ENCODE data around the gene DPP6. TPM values are rescaled to one million over a fixed set of nuclear protein-coding genes. Genes with fewer than 3 reads are reported as not detected.

The DPP6 gene
- total and polyA plus RNA-seq, 2 donors (not counting 1 experiment from before 2014, with no cell fraction given): not detected

GRCh38 chr7:154738216-154738615, 686.0 kb downstream of the DPP6 start:
- no peak overlapping the region for H3K4me2 ChIP-seq (replicated peaks; ENCODE audit: low read depth, low read length, poor library complexity, severe bottlenecking)
- H3K4me3 ChIP-seq (ENCODE audit: control extremely low read depth in 1 of 5, extremely low read depth in 1 of 5, insufficient read depth in 1 of 5, low read depth in 2 of 5, low read length in 4 of 5): no peak overlapping the region
- H3K79me2 ChIP-seq (ENCODE audit: control insufficient read depth, insufficient read depth, low read length): no peaks in the 10 kb centered on the region
- POLR2A ChIA-PET: no interaction called here
- no peak overlapping the region for H2AFZ ChIP-seq (ENCODE audit: insufficient read depth, low read depth, low read length, poor library complexity, severe bottlenecking)
- TF ChIP-seq EZH2 (IDR thresholded peaks at IDR 0.05; ENCODE audit: borderline replicate concordance, insufficient read depth, low read depth, low read length, poor library complexity, severe bottlenecking): no peak
- TF ChIP-seq, protein P1, sequence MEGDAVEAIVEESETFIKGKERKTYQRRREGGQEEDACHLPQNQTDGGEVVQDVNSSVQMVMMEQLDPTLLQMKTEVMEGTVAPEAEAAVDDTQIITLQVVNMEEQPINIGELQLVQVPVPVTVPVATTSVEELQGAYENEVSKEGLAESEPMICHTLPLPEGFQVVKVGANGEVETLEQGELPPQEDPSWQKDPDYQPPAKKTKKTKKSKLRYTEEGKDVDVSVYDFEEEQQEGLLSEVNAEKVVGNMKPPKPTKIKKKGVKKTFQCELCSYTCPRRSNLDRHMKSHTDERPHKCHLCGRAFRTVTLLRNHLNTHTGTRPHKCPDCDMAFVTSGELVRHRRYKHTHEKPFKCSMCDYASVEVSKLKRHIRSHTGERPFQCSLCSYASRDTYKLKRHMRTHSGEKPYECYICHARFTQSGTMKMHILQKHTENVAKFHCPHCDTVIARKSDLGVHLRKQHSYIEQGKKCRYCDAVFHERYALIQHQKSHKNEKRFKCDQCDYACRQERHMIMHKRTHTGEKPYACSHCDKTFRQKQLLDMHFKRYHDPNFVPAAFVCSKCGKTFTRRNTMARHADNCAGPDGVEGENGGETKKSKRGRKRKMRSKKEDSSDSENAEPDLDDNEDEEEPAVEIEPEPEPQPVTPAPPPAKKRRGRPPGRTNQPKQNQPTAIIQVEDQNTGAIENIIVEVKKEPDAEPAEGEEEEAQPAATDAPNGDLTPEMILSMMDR (IDR thresholded peaks at IDR 0.05): no peak
- ATAC-seq (ENCODE audit: low read depth) (no peak), DNase-seq (no peak)
- Mint-ChIP-seq H3K27me3 (peaks cover 1% of the 10 kb centered on the region), H3K27ac (no peak overlapping the region), H3K4me1 (no peaks in the 10 kb centered on the region), H3K4me3 (no peak overlapping the region), H3K9me3 (ENCODE audit: insufficient read depth) (no peaks in the 10 kb centered on the region)
- intact Hi-C loops (cut with micrococcal nuclease): no loop called here
- CTCF ChIA-PET: no interaction called here
- no peaks in the 10 kb centered on the region for H3K4me1 ChIP-seq (ENCODE audit: control insufficient read depth in 2 of 2, insufficient read depth in 2 of 2, low read length in 2 of 2)
- H3K27ac ChIP-seq (ENCODE audit: low read length in 2 of 2): no peak overlapping the region
- H3K9me3 ChIP-seq (ENCODE audit: control extremely low read depth in 1 of 3, control insufficient read depth in 2 of 3, insufficient read depth in 1 of 3, low read length in 2 of 3): peaks cover 0 to 6% (median 0%) of the 10 kb centered on the region in 3 donors
- no peaks in the 10 kb centered on the region for H4K20me1 ChIP-seq (ENCODE audit: control insufficient read depth, insufficient read depth, low read length, poor library complexity, severe bottlenecking)
- H3K27me3 ChIP-seq (replicated peaks in 1 of 4; ENCODE audit: control extremely low read depth in 1 of 4, control insufficient read depth in 3 of 4, insufficient read depth in 4 of 4, low read length in 3 of 4): no peaks in the 10 kb centered on the region
- H3K9ac ChIP-seq (ENCODE audit: low read length): no peak overlapping the region
- H3K36me3 ChIP-seq (replicated peaks in 1 of 2; ENCODE audit: control extremely low read depth in 1 of 2, control insufficient read depth in 1 of 2, extremely low read depth in 1 of 2, insufficient read depth in 2 of 2, low read length in 1 of 2): no peaks in the 10 kb centered on the region
- 97% methylated on average over 3 of the region's 5 CpGs for WGBS (ENCODE audit: insufficient coverage)

GRCh38 chr7:154741131-154741530, 688.9 kb downstream of the DPP6 start:
- ChIA-PET POLR2A (no interaction called here), CTCF (no interaction called here)
- Mint-ChIP-seq H3K27me3 (peaks cover 3% of the 10 kb centered on the region), H3K4me3 (no peak overlapping the region), H3K9me3 (ENCODE audit: insufficient read depth) (no peaks in the 10 kb centered on the region), H3K4me1 (no peaks in the 10 kb centered on the region), H3K27ac (no peak overlapping the region)
- no peaks in the 10 kb centered on the region for H3K27me3 ChIP-seq (replicated peaks in 1 of 4; ENCODE audit: control extremely low read depth in 1 of 4, control insufficient read depth in 3 of 4, insufficient read depth in 4 of 4, low read length in 3 of 4)
- ATAC-seq (ENCODE audit: low read depth) (no peak), DNase-seq (no peak)
- intact Hi-C loops (cut with micrococcal nuclease): no loop called here
- H4K20me1 ChIP-seq (ENCODE audit: control insufficient read depth, insufficient read depth, low read length, poor library complexity, severe bottlenecking): no peaks in the 10 kb centered on the region
- H2AFZ ChIP-seq (ENCODE audit: insufficient read depth, low read depth, low read length, poor library complexity, severe bottlenecking): no peak overlapping the region
- TF ChIP-seq, protein P1 (IDR thresholded peaks at IDR 0.05): no peak
- TF ChIP-seq EZH2 (IDR thresholded peaks at IDR 0.05; ENCODE audit: borderline replicate concordance, insufficient read depth, low read depth, low read length, poor library complexity, severe bottlenecking): no peak
- H3K27ac ChIP-seq (ENCODE audit: low read length in 2 of 2): no peak overlapping the region
- peaks cover 0 to 4% (median 0%) of the 10 kb centered on the region in 3 donors for H3K9me3 ChIP-seq (ENCODE audit: control extremely low read depth in 1 of 3, control insufficient read depth in 2 of 3, insufficient read depth in 1 of 3, low read length in 2 of 3)
- no peak overlapping the region for H3K9ac ChIP-seq (ENCODE audit: low read length)
- no peaks in the 10 kb centered on the region for H3K4me1 ChIP-seq (ENCODE audit: control insufficient read depth in 2 of 2, insufficient read depth in 2 of 2, low read length in 2 of 2)
- H3K79me2 ChIP-seq (ENCODE audit: control insufficient read depth, insufficient read depth, low read length): no peaks in the 10 kb centered on the region
- WGBS (ENCODE audit: insufficient coverage): 75% methylated on average over 6 of the region's 6 CpGs
- no peaks in the 10 kb centered on the region for H3K36me3 ChIP-seq (replicated peaks in 1 of 2; ENCODE audit: control extremely low read depth in 1 of 2, control insufficient read depth in 1 of 2, extremely low read depth in 1 of 2, insufficient read depth in 2 of 2, low read length in 1 of 2)
- H3K4me3 ChIP-seq (ENCODE audit: control extremely low read depth in 1 of 5, extremely low read depth in 1 of 5, insufficient read depth in 1 of 5, low read depth in 2 of 5, low read length in 4 of 5): no peak overlapping the region
- no peak overlapping the region for H3K4me2 ChIP-seq (replicated peaks; ENCODE audit: low read depth, low read length, poor library complexity, severe bottlenecking)

Measured in B cell (primary cell).